Measurements from ENCODE around the gene GPR55. TPM values are rescaled to one million over a fixed set of nuclear protein-coding genes. Genes with fewer than 3 reads are reported as not detected.

Gene GPR55
- total RNA-seq, 1 experiment from 2014 or later = not detected

- POLR2A ChIA-PET = no interaction called here
- H3K27ac ChIP-seq (ENCODE audit: low read depth, low read length) = peak overlapping the region; percentile 6; the same call in 1 of the 2 replicates
These were observed 59.0 kb downstream of the GPR55 start for GRCh38 chr2:230865766-230866755.

More at GRCh38 chr2:230865766-230866755, 59.0 kb downstream of the GPR55 start:
- Histone ChIP-seq H3K79me2 (ENCODE audit: insufficient read depth, low read length) (peaks cover 6% of the 10 kb centered on the region; the same call in 1 of the 2 replicates), H3K9ac (ENCODE audit: low read length) (peak overlapping the region; percentile 80), H3K4me1 (ENCODE audit: control insufficient read depth in 1 of 2, insufficient read depth in 2 of 2, low read length in 2 of 2) (peaks cover 24 to 34% of the 10 kb centered on the region in 2 experiments), H2AFZ (ENCODE audit: low read depth, low read length, poor library complexity, severe bottlenecking) (no peak overlapping the region), H3K9me2 (ENCODE audit: insufficient read depth) (no peaks in the 10 kb centered on the region), H3K4me3 (replicated peaks in 1 of 2; ENCODE audit: low read depth in 1 of 2, low read length in 2 of 2) (peak overlapping the region; percentile 80 to 92), H3K27me3 (ENCODE audit: insufficient read depth, low read length) (no peaks in the 10 kb centered on the region), H3K36me3 (ENCODE audit: control insufficient read depth in 1 of 2, insufficient read depth in 2 of 2, low read length in 2 of 2) (no peaks in the 10 kb centered on the region; a peak in 1 of 4 replicates), H3K9me3 (ENCODE audit: control insufficient read depth in 1 of 2, insufficient read depth in 1 of 2, low read depth in 1 of 2, low read length in 2 of 2) (no peaks in the 10 kb centered on the region), H4K20me1 (ENCODE audit: insufficient read depth) (no peaks in the 10 kb centered on the region), H3K4me2 (ENCODE audit: low read length) (peak overlapping the region; percentile 98)
- no TSS peak for BruUV-seq (replicated peaks)
- CTCF ChIA-PET = interaction anchor here (1.0 to 1.2 kb wide), 3 partner anchors 10 to 22 kb away, joined by 3 to 5 read pairs (median 3); no protein-coding TSS in a partner anchor
- intact Hi-C loops (cut with micrococcal nuclease) = no loop called here
- no peak for DNase-seq (ENCODE audit: low read depth, low spot score)
- RAD21 ChIA-PET (ENCODE audit: low non-redundant PET in 1 of 2, low total read pairs in 2 of 2, uncharacterized antibody in 2 of 2, unreplicated experiment in 2 of 2) = no interaction called here
- peak; percentile 49 for ATAC-seq
- peak; percentile 44; the same call in 1 of the 2 replicates for TF ChIP-seq MAX (IDR thresholded peaks at IDR 0.05)
- TF ChIP-seq CTCF (IDR thresholded peaks at IDR 0.05 in 2 of 3, conservative IDR thresholded peaks at IDR 0.05 in 1 of 3; ENCODE audit: borderline replicate concordance in 1 of 3, insufficient read depth in 1 of 3, low read depth in 2 of 3, low read length in 2 of 3) = 0 out of 6 replicates have a peak, but pooled peaks of 1 of the 3 experiments have one; percentile 10
- no peak for TF ChIP-seq SP1 (IDR thresholded peaks at IDR 0.05; ENCODE audit: low read depth)

Data from HCT116 (cell line).